K562 (cell line): Measurements from ENCODE around the gene CCSER2.
"Not testable (repeated sequence)": the region's sequence is repeated elsewhere in the genome, so short reads cannot be mapped to it uniquely, and the experiment has no call there.

Experiments used
- CHD4 ChIP-seq: fragments of 200-600 bp; sonication (generic); IDR thresholded peaks from 3 replicates; pipeline ENCODE4 v1.6.1; 2012; ENCODE audit warnings: low read depth, mild to moderate bottlenecking, mixed read lengths, low read length, inconsistent platforms; ENCODE audit not compliant: insufficient read depth, insufficient replicate concordance, poor library complexity, severe bottlenecking
- COPS2 ChIP-seq: fragments of 450-650 bp; conservative IDR thresholded peaks from 2 replicates; pipeline ENCODE4 v1.6.1; 2016; ENCODE audit warnings: mild to moderate bottlenecking, moderate library complexity
- TCF7 ChIP-seq: sonication (generic); IDR thresholded peaks from 2 replicates; pipeline ENCODE4 v1.6.1; 2016; ENCODE audit warnings: antibody characterized with exemption, borderline replicate concordance
- ZEB2 ChIP-seq: fragments of 450-650 bp; IDR thresholded peaks from 2 replicates; pipeline ENCODE4 v1.6.1; 2016
- ZNF121 ChIP-seq: sonication (generic); formaldehyde crosslinking; conservative IDR thresholded peaks from 2 replicates; pipeline ENCODE4 v1.8.0; 2022; ENCODE audit warnings: missing genetic modification reagents
- TF ChIP-seq, protein P1 (sequence below): IDR thresholded peaks from 2 replicates; pipeline ENCODE4 v1.6.1; 2016; ENCODE audit warnings: missing genetic modification characterization, missing compliant biosample characterization
- TF ChIP-seq, protein P2 (sequence below): fragments of 250-450 bp; sonication (Bioruptor Pico); IDR thresholded peaks from 2 replicates; pipeline ENCODE4 v1.8.0; 2022; ENCODE audit warnings: moderate library complexity, mild to moderate bottlenecking, inconsistent platforms

DNA sequence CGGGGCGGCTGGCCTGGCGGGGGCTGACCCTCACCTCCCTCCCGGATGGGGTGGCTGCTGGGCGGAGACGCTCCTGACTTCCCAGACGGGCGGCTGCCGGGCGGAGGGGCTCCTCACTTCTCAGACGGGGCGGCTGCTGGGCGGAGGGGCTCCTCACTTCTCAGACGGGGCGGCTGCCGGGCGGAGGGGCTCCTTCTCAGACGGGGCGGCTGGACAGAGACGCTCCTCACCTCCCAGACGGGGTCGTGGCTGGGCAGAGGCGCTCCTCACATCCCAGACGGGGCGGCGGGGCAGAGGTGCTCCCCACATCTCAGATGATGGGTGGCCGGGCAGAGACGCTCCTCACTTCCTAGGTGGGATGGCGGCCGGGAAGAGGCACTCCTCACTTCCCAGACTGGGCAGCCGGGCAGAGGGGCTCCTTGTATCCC is 19.2 kb downstream of the CCSER2 start:
- TF ChIP-seq ZEB2, COPS2, CHD4, ZNF121, TCF7: not testable (repeated sequence)
- TF ChIP-seq, protein P1, sequence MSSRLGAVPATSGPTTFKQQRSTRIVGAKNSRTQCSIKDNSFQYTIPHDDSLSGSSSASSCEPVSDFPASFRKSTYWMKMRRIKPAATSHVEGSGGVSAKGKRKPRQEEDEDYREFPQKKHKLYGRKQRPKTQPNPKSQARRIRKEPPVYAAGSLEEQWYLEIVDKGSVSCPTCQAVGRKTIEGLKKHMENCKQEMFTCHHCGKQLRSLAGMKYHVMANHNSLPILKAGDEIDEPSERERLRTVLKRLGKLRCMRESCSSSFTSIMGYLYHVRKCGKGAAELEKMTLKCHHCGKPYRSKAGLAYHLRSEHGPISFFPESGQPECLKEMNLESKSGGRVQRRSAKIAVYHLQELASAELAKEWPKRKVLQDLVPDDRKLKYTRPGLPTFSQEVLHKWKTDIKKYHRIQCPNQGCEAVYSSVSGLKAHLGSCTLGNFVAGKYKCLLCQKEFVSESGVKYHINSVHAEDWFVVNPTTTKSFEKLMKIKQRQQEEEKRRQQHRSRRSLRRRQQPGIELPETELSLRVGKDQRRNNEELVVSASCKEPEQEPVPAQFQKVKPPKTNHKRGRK (tag), result not testable (repeated sequence)
- TF ChIP-seq, protein P2, sequence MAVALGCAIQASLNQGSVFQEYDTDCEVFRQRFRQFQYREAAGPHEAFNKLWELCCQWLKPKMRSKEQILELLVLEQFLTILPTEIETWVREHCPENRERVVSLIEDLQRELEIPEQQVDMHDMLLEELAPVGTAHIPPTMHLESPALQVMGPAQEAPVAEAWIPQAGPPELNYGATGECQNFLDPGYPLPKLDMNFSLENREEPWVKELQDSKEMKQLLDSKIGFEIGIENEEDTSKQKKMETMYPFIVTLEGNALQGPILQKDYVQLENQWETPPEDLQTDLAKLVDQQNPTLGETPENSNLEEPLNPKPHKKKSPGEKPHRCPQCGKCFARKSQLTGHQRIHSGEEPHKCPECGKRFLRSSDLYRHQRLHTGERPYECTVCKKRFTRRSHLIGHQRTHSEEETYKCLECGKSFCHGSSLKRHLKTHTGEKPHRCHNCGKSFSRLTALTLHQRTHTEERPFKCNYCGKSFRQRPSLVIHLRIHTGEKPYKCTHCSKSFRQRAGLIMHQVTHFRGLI (CRISPR knock-in tag), result not testable (repeated sequence)
